Urothelium cell line (cell line): ENCODE data around the gene VPS54.
"Not testable (repeated sequence)": the region's sequence is repeated elsewhere in the genome, so short reads cannot be mapped to it uniquely, and the experiment has no call there.

Experiments used
- DNase-seq: peaks from one replicate; pipeline ENCODE4 v3.0.0; 2011; ENCODE audit warnings: low spot score, mixed read lengths
- FAIRE-seq: peaks from 2 replicates; lab custom pipeline; 2011; peaks lifted over from hg19 to GRCh38; lab: Jason Lieb, UNC

The VPS54 gene

GRCh38 chr2:63847571-63847970, 171.7 kb downstream of the VPS54 start:
- not testable (repeated sequence) for DNase-seq, FAIRE-seq

- no peak for DNase-seq
- no peak for FAIRE-seq
Observed at GRCh38 chr2:63846487-63846886, 172.7 kb downstream of the VPS54 start.

- FAIRE-seq (no peak), DNase-seq (no peak)
Observed at GRCh38 chr2:63845866-63846265, 173.4 kb downstream of the VPS54 start.

- no peak for DNase-seq
- no peak for FAIRE-seq
Observed at GRCh38 chr2:63844616-63845015, 174.6 kb downstream of the VPS54 start.

- FAIRE-seq (no peak), DNase-seq (no peak)
Observed at GRCh38 chr2:63843791-63844190, 175.4 kb downstream of the VPS54 start.

GRCh38 chr2:63843093-63843492, 176.1 kb downstream of the VPS54 start:
- no peak for FAIRE-seq
- no peak for DNase-seq

GRCh38 chr2:63842149-63843061, 176.8 kb downstream of the VPS54 start:
- no peak for DNase-seq
- FAIRE-seq, result no peak
